ENCODE results near the gene GRAMD2A. TPM values are rescaled to one million over a fixed set of nuclear protein-coding genes. Genes with fewer than 3 reads are reported as not detected.

Gene GRAMD2A
- total and polyA plus RNA-seq, 10 of the 15 experiments (the other 5 are each of a cell fraction or from before 2014, with no cell fraction given): 0.02 to 0.35 TPM; not detected in 8

GRCh38 chr15:72223278-72223677, 25.7 kb upstream of the GRAMD2A start:
- Histone ChIP-seq H2AFZ (ENCODE audit: control insufficient read depth, low read depth, low read length) (no peak overlapping the region), H3K79me2 (ENCODE audit: control insufficient read depth, insufficient read depth, low read length) (peaks cover 97% of the 10 kb centered on the region), H3K9ac (ENCODE audit: control insufficient read depth, insufficient read depth, low read length) (peak overlapping the region; percentile 4; the same call in 1 of the 2 replicates), H3K9me3 (replicated peaks; ENCODE audit: control insufficient read depth, insufficient read depth, low read length) (no peaks in the 10 kb centered on the region), H3K4me1 (ENCODE audit: control insufficient read depth, insufficient read depth, low read length) (peaks cover 26% of the 10 kb centered on the region), H3K27ac (ENCODE audit: control insufficient read depth, insufficient read depth) (no peak overlapping the region), H3K4me2 (ENCODE audit: control insufficient read depth, insufficient read depth) (peak overlapping the region; percentile 66), H3K27me3 (replicated peaks in 1 of 2; ENCODE audit: control insufficient read depth in 2 of 2, insufficient read depth in 2 of 2, low read length in 1 of 2) (no peaks in the 10 kb centered on the region), H4K20me1 (ENCODE audit: control insufficient read depth, insufficient read depth) (peaks cover 42% of the 10 kb centered on the region), H3K4me3 (peak overlapping the region; percentile 59), H3K36me3 (ENCODE audit: control insufficient read depth in 2 of 2, insufficient read depth in 2 of 2, low read length in 1 of 2) (peaks cover 15 to 61% of the 10 kb centered on the region in 2 experiments)
- ChIA-PET SMC1A (ENCODE audit: uncharacterized antibody, unreplicated experiment) (interaction anchor here (1.2 to 1.5 kb wide), 2 partner anchors 9 to 17 kb away, joined by 3 to 4 read pairs; no protein-coding TSS in a partner anchor), RAD21 (ENCODE audit: unreplicated experiment) (no interaction called here), POLR2A (interaction anchor here (0.7 to 1.8 kb wide), 4 partner anchors 9 to 31 kb away, joined by 3 to 10 read pairs (median 4); no protein-coding TSS in a partner anchor), CTCF (interaction anchor here (1.0 kb wide), 1 partner anchor 67 kb away, joined by 3 read pairs; no protein-coding TSS in a partner anchor)
- BruUV-seq (replicated peaks): no TSS peak
- DNase-seq (ENCODE audit: low read depth, low spot score): no peak
- ATAC-seq: no peak
- intact Hi-C loops (cut with micrococcal nuclease; ENCODE audit: unreplicated experiment): no loop called here
- in situ Hi-C loops (cut with MboI): no loop called here
- FAIRE-seq: no peak
- 82% methylated on average over 10 of the region's 10 CpGs for WGBS (ENCODE audit: insufficient coverage, insufficient replicate concordance, low lambda C conversion rate, missing lambda C conversion rate)
- TF ChIP-seq PAX5 (IDR thresholded peaks at IDR 0.05; ENCODE audit: borderline replicate concordance, low read depth, low read length): no peak

GRCh38 chr15:72222393-72222792, 24.8 kb upstream of the GRAMD2A start:
- Histone ChIP-seq H3K4me2 (ENCODE audit: control insufficient read depth, insufficient read depth) (peak overlapping the region; percentile 76), H3K79me2 (ENCODE audit: control insufficient read depth, insufficient read depth, low read length) (peaks cover 91% of the 10 kb centered on the region), H3K27ac (ENCODE audit: control insufficient read depth, insufficient read depth) (no peak overlapping the region), H3K9ac (ENCODE audit: control insufficient read depth, insufficient read depth, low read length) (no peak overlapping the region; the same call in 1 of the 2 replicates), H3K9me3 (replicated peaks; ENCODE audit: control insufficient read depth, insufficient read depth, low read length) (no peaks in the 10 kb centered on the region), H3K36me3 (ENCODE audit: control insufficient read depth in 2 of 2, insufficient read depth in 2 of 2, low read length in 1 of 2) (peaks cover 15 to 69% of the 10 kb centered on the region in 2 experiments), H2AFZ (ENCODE audit: control insufficient read depth, low read depth, low read length) (no peak overlapping the region), H3K27me3 (replicated peaks in 1 of 2; ENCODE audit: control insufficient read depth in 2 of 2, insufficient read depth in 2 of 2, low read length in 1 of 2) (no peaks in the 10 kb centered on the region), H3K4me1 (ENCODE audit: control insufficient read depth, insufficient read depth, low read length) (peaks cover 26% of the 10 kb centered on the region), H4K20me1 (ENCODE audit: control insufficient read depth, insufficient read depth) (peaks cover 42% of the 10 kb centered on the region), H3K4me3 (peak overlapping the region; percentile 33; the same call in 1 of the 2 replicates)
- SMC1A ChIA-PET (ENCODE audit: uncharacterized antibody, unreplicated experiment): interaction anchor here (1.5 kb wide), 1 partner anchor 18 kb away, joined by 3 read pairs; no protein-coding TSS in a partner anchor
- POLR2A ChIA-PET: interaction anchor here (0.6 to 1.8 kb wide), 6 partner anchors 10 to 360 kb away, joined by 3 to 10 read pairs (median 4); no protein-coding TSS in a partner anchor
- RAD21 ChIA-PET (ENCODE audit: unreplicated experiment): no interaction called here
- CTCF ChIA-PET: no interaction called here
- in situ Hi-C loops (cut with MboI): no loop called here
- no peak for TF ChIP-seq ETV6 (conservative IDR thresholded peaks at IDR 0.05 in 1 of 2, IDR thresholded peaks at IDR 0.05 in 1 of 2; ENCODE audit: borderline replicate concordance in 1 of 2, low read depth in 1 of 2)
- TF ChIP-seq POLR2A (IDR thresholded peaks at IDR 0.05; ENCODE audit: low read depth, low read length): peak; percentile 69
- TF ChIP-seq ZBTB11 (CRISPR knock-in tag; IDR thresholded peaks at IDR 0.05): no peak
- TF ChIP-seq ZNF622 (IDR thresholded peaks at IDR 0.05): no peak
- no peak for DNase-seq (ENCODE audit: low read depth, low spot score)
- BruUV-seq (replicated peaks): no TSS peak
- 63% methylated on average over 4 of the region's 4 CpGs for WGBS (ENCODE audit: insufficient coverage, insufficient replicate concordance, low lambda C conversion rate, missing lambda C conversion rate)
- intact Hi-C loops (cut with micrococcal nuclease; ENCODE audit: unreplicated experiment): no loop called here
- no peak for FAIRE-seq
- ATAC-seq: no peak
